ENCODE measurements around the gene KCTD1. TPM values are rescaled to one million over a fixed set of nuclear protein-coding genes. Genes with fewer than 3 reads are reported as not detected.

KCTD1 gene
- total RNA-seq, 1 donor from 2014 or later: 31.8 TPM

- peaks cover 12% of the 10 kb centered on the region for H3K27me3 Mint-ChIP-seq (ENCODE audit: low read depth, unreplicated experiment)
- H3K4me2 ChIP-seq (ENCODE audit: low read length): no peak overlapping the region
- H3K27ac ChIP-seq (ENCODE audit: low read depth, low read length): no peak overlapping the region
- no peak for FAIRE-seq
- no peak for DNase-seq (ENCODE audit: low read depth)
- peaks cover 8% of the 10 kb centered on the region for H3K4me1 Mint-ChIP-seq (ENCODE audit: low read depth, unreplicated experiment)
- no peak overlapping the region for H3K4me3 ChIP-seq (ENCODE audit: insufficient read depth, low read depth, low read length)
- no peaks in the 10 kb centered on the region for H4K20me1 ChIP-seq (ENCODE audit: insufficient read depth, low read length)
- H3K4me3 Mint-ChIP-seq (ENCODE audit: unreplicated experiment): no peak overlapping the region
- no peak overlapping the region for H2AFZ ChIP-seq (ENCODE audit: low read depth, low read length)
- H3K79me2 ChIP-seq (ENCODE audit: insufficient read depth, low read length): no peaks in the 10 kb centered on the region
- no peaks in the 10 kb centered on the region for H3K9me3 ChIP-seq (ENCODE audit: insufficient read depth, low read depth, low read length)
- no peaks in the 10 kb centered on the region for H3K36me3 ChIP-seq (ENCODE audit: insufficient read depth, low read length)
- no peak overlapping the region for H3K27ac Mint-ChIP-seq (ENCODE audit: unreplicated experiment)
- H3K27me3 ChIP-seq (ENCODE audit: insufficient read depth, low read length): no peaks in the 10 kb centered on the region
- H3K36me3 Mint-ChIP-seq (ENCODE audit: low read depth, unreplicated experiment): no peaks in the 10 kb centered on the region
- no peak for TF ChIP-seq EZH2 (IDR thresholded peaks at IDR 0.05; ENCODE audit: insufficient read depth, low read length)
- TF ChIP-seq CTCF (IDR thresholded peaks at IDR 0.05; ENCODE audit: insufficient read depth, low read depth, low read length): no peak
- no peak overlapping the region for H3K9ac ChIP-seq (ENCODE audit: low read length)
- no peaks in the 10 kb centered on the region for H3K9me3 Mint-ChIP-seq (ENCODE audit: unreplicated experiment)
- H3K4me1 ChIP-seq (ENCODE audit: insufficient read depth, low read length): no peaks in the 10 kb centered on the region
Measured at GRCh38 chr18:26424428-26425147, 123.8 kb downstream of the KCTD1 start.

DNA sequence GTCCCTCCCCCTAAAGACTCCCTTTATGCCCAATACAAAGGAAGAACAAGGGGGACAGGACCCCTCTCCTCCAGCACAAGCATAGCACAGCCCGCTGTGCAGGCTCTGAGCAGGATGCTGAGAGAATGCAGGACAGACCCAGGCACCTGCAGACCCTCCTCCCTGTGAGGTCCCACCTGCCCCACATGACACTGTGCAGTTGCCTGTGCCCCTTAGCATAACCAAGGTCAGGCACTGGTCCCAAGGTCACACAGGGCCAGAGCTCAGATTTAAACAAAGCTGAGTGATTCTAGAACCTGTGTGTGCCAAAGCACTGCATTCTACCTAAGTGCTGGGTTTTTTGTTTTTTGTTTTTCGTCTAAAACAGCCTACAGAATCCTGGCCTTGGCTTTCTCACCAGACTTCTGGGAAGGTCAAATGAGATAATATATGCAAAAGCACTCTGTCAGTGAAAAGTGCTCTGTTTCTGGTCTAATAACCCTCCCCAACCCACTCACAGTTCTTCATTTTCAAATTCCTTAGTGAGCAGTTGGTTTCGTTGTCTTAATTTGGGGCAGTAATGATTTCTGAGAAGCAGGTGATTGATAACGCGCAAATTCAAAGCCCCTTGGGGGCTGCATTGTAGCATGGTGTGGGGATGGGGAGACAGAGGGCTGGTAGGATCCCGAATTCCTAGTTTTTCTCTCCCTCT lies 125.7 kb downstream of the KCTD1 start:
- Histone ChIP-seq H3K4me1 (ENCODE audit: insufficient read depth, low read length) (no peaks in the 10 kb centered on the region), H3K27ac (ENCODE audit: low read depth, low read length) (no peak overlapping the region), H3K4me2 (ENCODE audit: low read length) (no peak overlapping the region), H3K79me2 (ENCODE audit: insufficient read depth, low read length) (no peaks in the 10 kb centered on the region), H3K9me3 (ENCODE audit: insufficient read depth, low read depth, low read length) (no peaks in the 10 kb centered on the region), H3K36me3 (ENCODE audit: insufficient read depth, low read length) (no peaks in the 10 kb centered on the region), H3K4me3 (ENCODE audit: insufficient read depth, low read depth, low read length) (no peak overlapping the region), H3K27me3 (ENCODE audit: insufficient read depth, low read length) (no peaks in the 10 kb centered on the region), H2AFZ (ENCODE audit: low read depth, low read length) (no peak overlapping the region), H4K20me1 (ENCODE audit: insufficient read depth, low read length) (no peaks in the 10 kb centered on the region), H3K9ac (ENCODE audit: low read length) (no peak overlapping the region)
- Mint-ChIP-seq H3K27ac (ENCODE audit: unreplicated experiment) (no peak overlapping the region), H3K27me3 (ENCODE audit: low read depth, unreplicated experiment) (peaks cover 12% of the 10 kb centered on the region), H3K4me1 (ENCODE audit: low read depth, unreplicated experiment) (peaks cover 5% of the 10 kb centered on the region), H3K36me3 (ENCODE audit: low read depth, unreplicated experiment) (no peaks in the 10 kb centered on the region), H3K9me3 (ENCODE audit: unreplicated experiment) (no peaks in the 10 kb centered on the region), H3K4me3 (ENCODE audit: unreplicated experiment) (no peak overlapping the region)
- no peak for TF ChIP-seq CTCF (IDR thresholded peaks at IDR 0.05; ENCODE audit: insufficient read depth, low read depth, low read length)
- TF ChIP-seq EZH2 (IDR thresholded peaks at IDR 0.05; ENCODE audit: insufficient read depth, low read length): no peak
- no peak for DNase-seq (ENCODE audit: low read depth)
- FAIRE-seq: no peak

DNA sequence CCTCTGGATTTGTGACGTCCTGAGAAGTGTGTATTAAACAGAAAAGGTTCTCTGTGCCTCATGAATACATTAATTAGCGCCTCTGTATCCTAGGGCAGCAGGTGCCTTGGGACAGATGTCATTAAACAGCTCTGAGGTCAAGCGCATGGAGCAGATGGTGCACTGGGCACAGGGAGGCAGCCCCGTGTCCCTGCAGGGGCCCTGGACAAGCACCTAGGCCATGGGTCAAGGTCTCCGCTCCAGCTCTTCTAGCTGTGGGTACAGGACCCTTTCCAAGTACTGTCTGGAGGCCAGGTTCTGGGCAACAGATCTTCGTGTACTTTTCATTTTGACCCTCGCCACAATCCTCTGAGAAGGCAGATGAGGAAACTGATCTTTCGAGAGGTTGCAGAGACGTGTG lies 126.4 kb downstream of the KCTD1 start:
- Mint-ChIP-seq H3K4me3 (ENCODE audit: unreplicated experiment) (no peak overlapping the region), H3K27ac (ENCODE audit: unreplicated experiment) (no peak overlapping the region), H3K4me1 (ENCODE audit: low read depth, unreplicated experiment) (peaks cover 5% of the 10 kb centered on the region), H3K36me3 (ENCODE audit: low read depth, unreplicated experiment) (no peaks in the 10 kb centered on the region), H3K27me3 (ENCODE audit: low read depth, unreplicated experiment) (peaks cover 12% of the 10 kb centered on the region), H3K9me3 (ENCODE audit: unreplicated experiment) (no peaks in the 10 kb centered on the region)
- Histone ChIP-seq H3K4me1 (ENCODE audit: insufficient read depth, low read length) (no peaks in the 10 kb centered on the region), H3K9ac (ENCODE audit: low read length) (no peak overlapping the region), H3K4me3 (ENCODE audit: insufficient read depth, low read depth, low read length) (no peak overlapping the region), H3K36me3 (ENCODE audit: insufficient read depth, low read length) (no peaks in the 10 kb centered on the region), H3K79me2 (ENCODE audit: insufficient read depth, low read length) (no peaks in the 10 kb centered on the region), H3K4me2 (ENCODE audit: low read length) (no peak overlapping the region), H3K9me3 (ENCODE audit: insufficient read depth, low read depth, low read length) (no peaks in the 10 kb centered on the region), H4K20me1 (ENCODE audit: insufficient read depth, low read length) (no peaks in the 10 kb centered on the region), H2AFZ (ENCODE audit: low read depth, low read length) (no peak overlapping the region), H3K27ac (ENCODE audit: low read depth, low read length) (no peak overlapping the region), H3K27me3 (ENCODE audit: insufficient read depth, low read length) (no peaks in the 10 kb centered on the region)
- TF ChIP-seq CTCF (IDR thresholded peaks at IDR 0.05; ENCODE audit: insufficient read depth, low read depth, low read length) (no peak), EZH2 (IDR thresholded peaks at IDR 0.05; ENCODE audit: insufficient read depth, low read length) (no peak)
- DNase-seq (ENCODE audit: low read depth): no peak
- FAIRE-seq: no peak

Data from astrocyte (in vitro differentiated cells and primary cell).